Measurements from ENCODE around the gene BMP5. TPM values are rescaled to one million over a fixed set of nuclear protein-coding genes. Genes with fewer than 3 reads are reported as not detected.

BMP5 gene
- total and polyA plus RNA-seq, 4 donors: 0.42 to 0.92 (median 0.65) TPM

DNA sequence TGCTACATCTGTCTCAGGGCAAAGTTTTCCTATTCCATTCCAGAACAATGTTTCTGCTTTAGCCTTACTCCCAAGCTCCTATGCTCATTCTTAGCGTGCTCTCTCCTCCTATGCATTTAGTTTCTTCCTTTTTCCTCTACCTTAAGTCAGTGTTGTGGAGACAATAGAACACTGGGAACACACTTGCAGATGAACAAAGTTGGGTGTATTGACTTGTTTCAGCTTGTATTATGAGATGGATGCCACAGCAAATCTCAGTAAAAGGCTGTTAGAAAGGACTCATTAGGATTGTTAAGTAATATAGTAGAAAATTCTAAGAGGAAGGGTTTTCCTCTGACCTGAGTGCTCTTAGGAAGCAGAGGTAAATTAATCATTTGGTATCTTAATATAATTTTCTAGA lies 48.4 kb downstream of the BMP5 start (continued):
- TF ChIP-seq YY1 (IDR thresholded peaks at IDR 0.05): no peak
- TF ChIP-seq FOXA2 (IDR thresholded peaks at IDR 0.05): no peak
- TF ChIP-seq RXRA (IDR thresholded peaks at IDR 0.05): no peak
- TF ChIP-seq JUND (IDR thresholded peaks at IDR 0.05): no peak
- TF ChIP-seq, protein P1, sequence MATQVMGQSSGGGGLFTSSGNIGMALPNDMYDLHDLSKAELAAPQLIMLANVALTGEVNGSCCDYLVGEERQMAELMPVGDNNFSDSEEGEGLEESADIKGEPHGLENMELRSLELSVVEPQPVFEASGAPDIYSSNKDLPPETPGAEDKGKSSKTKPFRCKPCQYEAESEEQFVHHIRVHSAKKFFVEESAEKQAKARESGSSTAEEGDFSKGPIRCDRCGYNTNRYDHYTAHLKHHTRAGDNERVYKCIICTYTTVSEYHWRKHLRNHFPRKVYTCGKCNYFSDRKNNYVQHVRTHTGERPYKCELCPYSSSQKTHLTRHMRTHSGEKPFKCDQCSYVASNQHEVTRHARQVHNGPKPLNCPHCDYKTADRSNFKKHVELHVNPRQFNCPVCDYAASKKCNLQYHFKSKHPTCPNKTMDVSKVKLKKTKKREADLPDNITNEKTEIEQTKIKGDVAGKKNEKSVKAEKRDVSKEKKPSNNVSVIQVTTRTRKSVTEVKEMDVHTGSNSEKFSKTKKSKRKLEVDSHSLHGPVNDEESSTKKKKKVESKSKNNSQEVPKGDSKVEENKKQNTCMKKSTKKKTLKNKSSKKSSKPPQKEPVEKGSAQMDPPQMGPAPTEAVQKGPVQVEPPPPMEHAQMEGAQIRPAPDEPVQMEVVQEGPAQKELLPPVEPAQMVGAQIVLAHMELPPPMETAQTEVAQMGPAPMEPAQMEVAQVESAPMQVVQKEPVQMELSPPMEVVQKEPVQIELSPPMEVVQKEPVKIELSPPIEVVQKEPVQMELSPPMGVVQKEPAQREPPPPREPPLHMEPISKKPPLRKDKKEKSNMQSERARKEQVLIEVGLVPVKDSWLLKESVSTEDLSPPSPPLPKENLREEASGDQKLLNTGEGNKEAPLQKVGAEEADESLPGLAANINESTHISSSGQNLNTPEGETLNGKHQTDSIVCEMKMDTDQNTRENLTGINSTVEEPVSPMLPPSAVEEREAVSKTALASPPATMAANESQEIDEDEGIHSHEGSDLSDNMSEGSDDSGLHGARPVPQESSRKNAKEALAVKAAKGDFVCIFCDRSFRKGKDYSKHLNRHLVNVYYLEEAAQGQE (IDR thresholded peaks at IDR 0.05): no peak

DNA sequence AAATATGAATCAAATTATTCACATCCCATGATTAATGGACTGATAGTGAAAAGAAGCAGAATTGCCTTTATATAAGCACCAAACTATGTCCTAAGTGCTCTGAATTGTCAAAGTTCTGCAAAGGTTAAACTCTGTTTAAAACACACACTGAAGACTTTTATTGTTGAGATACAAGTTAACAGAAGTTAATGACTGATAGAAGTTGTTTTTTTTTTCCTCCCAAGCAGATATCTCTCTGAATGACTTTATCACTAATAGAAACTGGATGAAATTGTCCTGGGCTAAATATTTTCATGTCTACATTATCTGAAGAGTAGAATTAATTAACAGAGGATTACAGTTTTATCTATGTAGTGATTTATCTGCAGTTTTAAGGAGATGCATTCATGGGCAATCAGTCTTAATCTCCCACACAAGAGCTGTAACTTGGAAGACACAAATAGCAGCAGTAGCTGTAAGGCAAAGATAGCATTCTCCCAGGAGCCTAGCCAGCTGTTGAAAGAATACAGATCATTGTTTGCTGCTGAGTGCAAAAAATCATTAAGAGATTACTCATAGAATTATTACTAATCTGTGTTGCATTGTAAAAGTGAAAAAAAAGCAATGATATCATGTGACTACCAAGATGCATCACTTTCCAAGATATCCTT lies 49.9 kb downstream of the BMP5 start:
- H3K9ac ChIP-seq (ENCODE audit: low read depth in 1 of 2, low read length in 2 of 2): no peak overlapping the region
- no peaks in the 10 kb centered on the region for H3K27me3 ChIP-seq (ENCODE audit: control insufficient read depth in 4 of 4, insufficient read depth in 4 of 4, low read length in 3 of 4)
- TF ChIP-seq, protein P2, sequence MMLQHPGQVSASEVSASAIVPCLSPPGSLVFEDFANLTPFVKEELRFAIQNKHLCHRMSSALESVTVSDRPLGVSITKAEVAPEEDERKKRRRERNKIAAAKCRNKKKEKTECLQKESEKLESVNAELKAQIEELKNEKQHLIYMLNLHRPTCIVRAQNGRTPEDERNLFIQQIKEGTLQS (IDR thresholded peaks at IDR 0.05): no peak
- TF ChIP-seq EGR1 (IDR thresholded peaks at IDR 0.05; ENCODE audit: low read depth in 2 of 2) (no peak), NR2F2 (IDR thresholded peaks at IDR 0.05) (no peak), HNF4A (conservative IDR thresholded peaks at IDR 0.05) (no peak), YY1 (IDR thresholded peaks at IDR 0.05) (no peak), SP1 (IDR thresholded peaks at IDR 0.05) (no peak), TAF1 (conservative IDR thresholded peaks at IDR 0.05) (no peak), RXRA (IDR thresholded peaks at IDR 0.05) (no peak), GABPA (IDR thresholded peaks at IDR 0.05 in 1 of 2, conservative IDR thresholded peaks at IDR 0.05 in 1 of 2) (no peak), HNF4G (IDR thresholded peaks at IDR 0.05) (no peak), FOXA2 (IDR thresholded peaks at IDR 0.05) (no peak), JUND (IDR thresholded peaks at IDR 0.05) (no peak), FOXA1 (IDR thresholded peaks at IDR 0.05) (no peak), RAD21 (IDR thresholded peaks at IDR 0.05) (no peak)
- TF ChIP-seq, protein P3, sequence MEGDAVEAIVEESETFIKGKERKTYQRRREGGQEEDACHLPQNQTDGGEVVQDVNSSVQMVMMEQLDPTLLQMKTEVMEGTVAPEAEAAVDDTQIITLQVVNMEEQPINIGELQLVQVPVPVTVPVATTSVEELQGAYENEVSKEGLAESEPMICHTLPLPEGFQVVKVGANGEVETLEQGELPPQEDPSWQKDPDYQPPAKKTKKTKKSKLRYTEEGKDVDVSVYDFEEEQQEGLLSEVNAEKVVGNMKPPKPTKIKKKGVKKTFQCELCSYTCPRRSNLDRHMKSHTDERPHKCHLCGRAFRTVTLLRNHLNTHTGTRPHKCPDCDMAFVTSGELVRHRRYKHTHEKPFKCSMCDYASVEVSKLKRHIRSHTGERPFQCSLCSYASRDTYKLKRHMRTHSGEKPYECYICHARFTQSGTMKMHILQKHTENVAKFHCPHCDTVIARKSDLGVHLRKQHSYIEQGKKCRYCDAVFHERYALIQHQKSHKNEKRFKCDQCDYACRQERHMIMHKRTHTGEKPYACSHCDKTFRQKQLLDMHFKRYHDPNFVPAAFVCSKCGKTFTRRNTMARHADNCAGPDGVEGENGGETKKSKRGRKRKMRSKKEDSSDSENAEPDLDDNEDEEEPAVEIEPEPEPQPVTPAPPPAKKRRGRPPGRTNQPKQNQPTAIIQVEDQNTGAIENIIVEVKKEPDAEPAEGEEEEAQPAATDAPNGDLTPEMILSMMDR (IDR thresholded peaks at IDR 0.05; ENCODE audit: low read depth, low read length, missing input control): no peak
- TF ChIP-seq, protein P4, sequence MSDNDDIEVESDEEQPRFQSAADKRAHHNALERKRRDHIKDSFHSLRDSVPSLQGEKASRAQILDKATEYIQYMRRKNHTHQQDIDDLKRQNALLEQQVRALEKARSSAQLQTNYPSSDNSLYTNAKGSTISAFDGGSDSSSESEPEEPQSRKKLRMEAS (IDR thresholded peaks at IDR 0.05): no peak
- TF ChIP-seq, protein P5, sequence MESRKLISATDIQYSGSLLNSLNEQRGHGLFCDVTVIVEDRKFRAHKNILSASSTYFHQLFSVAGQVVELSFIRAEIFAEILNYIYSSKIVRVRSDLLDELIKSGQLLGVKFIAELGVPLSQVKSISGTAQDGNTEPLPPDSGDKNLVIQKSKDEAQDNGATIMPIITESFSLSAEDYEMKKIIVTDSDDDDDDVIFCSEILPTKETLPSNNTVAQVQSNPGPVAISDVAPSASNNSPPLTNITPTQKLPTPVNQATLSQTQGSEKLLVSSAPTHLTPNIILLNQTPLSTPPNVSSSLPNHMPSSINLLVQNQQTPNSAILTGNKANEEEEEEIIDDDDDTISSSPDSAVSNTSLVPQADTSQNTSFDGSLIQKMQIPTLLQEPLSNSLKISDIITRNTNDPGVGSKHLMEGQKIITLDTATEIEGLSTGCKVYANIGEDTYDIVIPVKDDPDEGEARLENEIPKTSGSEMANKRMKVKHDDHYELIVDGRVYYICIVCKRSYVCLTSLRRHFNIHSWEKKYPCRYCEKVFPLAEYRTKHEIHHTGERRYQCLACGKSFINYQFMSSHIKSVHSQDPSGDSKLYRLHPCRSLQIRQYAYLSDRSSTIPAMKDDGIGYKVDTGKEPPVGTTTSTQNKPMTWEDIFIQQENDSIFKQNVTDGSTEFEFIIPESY (IDR thresholded peaks at IDR 0.05): no peak
- TF ChIP-seq, protein P1 (IDR thresholded peaks at IDR 0.05): no peak
- H3K27ac ChIP-seq (ENCODE audit: low read depth in 1 of 2, low read length in 2 of 2): no peak overlapping the region
- H3K4me1 ChIP-seq (ENCODE audit: control insufficient read depth in 4 of 4, insufficient read depth in 4 of 4, low read length in 3 of 4): no peaks in the 10 kb centered on the region
- no peak for DNase-seq (ENCODE audit: low spot score)
- H3K4me3 ChIP-seq (ENCODE audit: low read depth in 1 of 3, low read length in 3 of 3): no peak overlapping the region
- no peaks in the 10 kb centered on the region for H3K36me3 ChIP-seq (ENCODE audit: control insufficient read depth in 4 of 4, insufficient read depth in 3 of 4, low read depth in 1 of 4, low read length in 3 of 4)
- H3K9me3 ChIP-seq (ENCODE audit: control insufficient read depth in 4 of 4, low read length in 3 of 4): no peaks in the 10 kb centered on the region

All from liver (tissue), 9 donors.